Measurements from ENCODE around the gene OR4C5. TPM values are rescaled to one million over a fixed set of nuclear protein-coding genes. Genes with fewer than 3 reads are reported as not detected.
"Not testable (repeated sequence)": the region's sequence is repeated elsewhere in the genome, so short reads cannot be mapped to it uniquely, and the experiment has no call there.

Gene OR4C5
- not detected for total RNA-seq

DNA sequence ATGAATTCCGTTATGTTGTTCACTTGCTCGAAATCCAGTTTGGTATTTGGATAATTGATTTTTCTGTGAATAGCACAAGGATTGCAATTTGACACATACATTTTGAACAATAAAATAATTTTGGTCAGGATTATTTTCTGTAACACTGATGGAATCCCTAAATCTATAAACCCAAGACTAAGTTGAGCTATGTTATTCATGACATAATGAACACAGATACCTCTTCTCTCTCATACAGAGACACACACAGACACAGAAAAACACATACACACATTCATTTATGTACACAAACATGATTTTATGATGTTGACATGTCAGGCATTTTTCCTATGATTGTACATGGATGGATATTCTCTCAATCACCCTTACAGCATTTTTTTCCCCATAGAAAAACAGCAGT, at the start of gene OR4C5:
Gene OR4C5 (minus strand): TSS at position 101 of the 400 bp plus-strand sequence. CDS start 0 bp downstream, at position 101.
- DNase-seq, result no peak
- no peak for TF ChIP-seq CTCF (IDR thresholded peaks at IDR 0.05)
- ChIA-PET POLR2A (no interaction called here), CTCF (no interaction called here)
- Mint-ChIP-seq H3K27ac (no peak within 1 kb of the TSS), H3K4me1 (ENCODE audit: low read depth) (no peaks in the 10 kb centered on the region), H3K36me3 (ENCODE audit: low read depth) (no peaks in the 10 kb centered on the region), H3K27me3 (peaks cover 2% of the 10 kb centered on the region), H3K9me3 (no peaks in the 10 kb centered on the region), H3K4me3 (no peak within 1 kb of the TSS)
- ATAC-seq, result no peak
- intact Hi-C loops (cut with micrococcal nuclease), result no loop called here

DNA sequence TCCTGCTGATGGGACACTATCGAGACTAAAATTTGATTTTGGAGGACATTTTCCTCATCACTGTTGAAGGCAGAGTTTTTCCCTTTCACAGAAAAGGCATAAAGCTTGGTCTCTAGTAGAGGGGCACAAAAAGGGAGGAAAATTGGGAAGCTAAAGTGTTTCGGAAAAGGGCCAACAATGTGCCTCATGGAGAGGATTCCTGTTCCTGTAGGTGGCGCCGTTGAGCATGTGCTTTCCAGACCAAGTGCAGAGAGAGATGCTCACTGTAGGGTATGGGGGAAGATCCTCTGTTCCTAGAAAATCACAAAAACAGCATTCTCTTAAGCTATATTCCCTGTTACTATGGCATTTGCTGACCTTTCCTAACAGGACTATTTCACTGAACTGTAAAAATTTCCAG, 18.4 kb upstream of the OR4C5 start:
- intact Hi-C loops (cut with micrococcal nuclease), result no loop called here
- CTCF ChIA-PET, result no interaction called here
- no peak overlapping the region for H3K4me3 Mint-ChIP-seq
- H3K27me3 Mint-ChIP-seq, result no peaks in the 10 kb centered on the region
- peak; percentile 14 for DNase-seq
- no peaks in the 10 kb centered on the region for H3K36me3 Mint-ChIP-seq (ENCODE audit: low read depth)
- H3K4me1 Mint-ChIP-seq (ENCODE audit: low read depth), result no peaks in the 10 kb centered on the region
- H3K27ac Mint-ChIP-seq, result no peak overlapping the region
- POLR2A ChIA-PET, result no interaction called here
- ATAC-seq, result no peak
- H3K9me3 Mint-ChIP-seq, result peaks cover 19% of the 10 kb centered on the region
- TF ChIP-seq CTCF (IDR thresholded peaks at IDR 0.05), result no peak

- intact Hi-C loops (cut with micrococcal nuclease); H3K27me3 Mint-ChIP-seq: not testable (repeated sequence)
Observed at GRCh38 chr11:48384151-48384550, 17.9 kb upstream of the OR4C5 start.

DNA sequence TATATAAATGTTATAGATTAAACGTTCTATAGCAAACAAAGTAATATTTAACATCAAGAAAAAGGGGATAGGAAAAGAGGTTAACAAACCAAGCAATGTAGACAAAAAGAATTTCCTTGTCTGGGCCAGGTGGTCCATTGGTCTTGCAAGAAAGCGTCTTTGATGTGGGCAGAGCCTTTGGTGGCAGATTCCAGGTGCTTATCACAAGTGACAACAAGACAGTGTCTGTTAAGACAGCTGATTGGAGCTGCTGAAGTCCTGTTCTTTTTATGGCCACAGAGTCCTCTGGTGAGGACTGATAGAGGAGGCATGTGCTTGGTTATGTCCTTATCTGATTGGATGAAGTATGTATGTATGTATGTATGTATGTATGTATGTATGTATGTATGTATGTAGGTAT, 5.0 kb downstream of the OR4C5 start:
- H3K36me3 Mint-ChIP-seq (ENCODE audit: low read depth); intact Hi-C loops (cut with micrococcal nuclease); H3K9me3 Mint-ChIP-seq; H3K4me3 Mint-ChIP-seq; DNase-seq; POLR2A ChIA-PET; CTCF ChIA-PET; H3K27ac Mint-ChIP-seq; H3K4me1 Mint-ChIP-seq (ENCODE audit: low read depth); H3K27me3 Mint-ChIP-seq; ATAC-seq: not testable (repeated sequence)

More at GRCh38 chr11:48384151-48384550, 17.9 kb upstream of the OR4C5 start:
- CTCF ChIA-PET; POLR2A ChIA-PET; H3K27ac Mint-ChIP-seq; H3K4me3 Mint-ChIP-seq; ATAC-seq; H3K4me1 Mint-ChIP-seq (ENCODE audit: low read depth); H3K36me3 Mint-ChIP-seq (ENCODE audit: low read depth); DNase-seq: not testable (repeated sequence)
- H3K9me3 Mint-ChIP-seq, result peaks cover 19% of the 10 kb centered on the region

- peaks cover 2% of the 10 kb centered on the region for H3K27me3 Mint-ChIP-seq
- TF ChIP-seq CTCF (IDR thresholded peaks at IDR 0.05), result no peak
- ChIA-PET CTCF (no interaction called here), POLR2A (no interaction called here)
- no peak for DNase-seq
- no peak overlapping the region for H3K4me3 Mint-ChIP-seq
- H3K27ac Mint-ChIP-seq, result no peak overlapping the region
- intact Hi-C loops (cut with micrococcal nuclease), result no loop called here
- H3K36me3 Mint-ChIP-seq (ENCODE audit: low read depth), result no peaks in the 10 kb centered on the region
- H3K9me3 Mint-ChIP-seq, result peaks cover 8% of the 10 kb centered on the region
- H3K4me1 Mint-ChIP-seq (ENCODE audit: low read depth), result no peaks in the 10 kb centered on the region
- no peak for ATAC-seq
Observed at GRCh38 chr11:48354677-48355076, 11.6 kb downstream of the OR4C5 start.

GRCh38 chr11:48354013-48354412, 12.3 kb downstream of the OR4C5 start:
- no peak for TF ChIP-seq CTCF (IDR thresholded peaks at IDR 0.05)
- POLR2A ChIA-PET, result no interaction called here
- peaks cover 6% of the 10 kb centered on the region for H3K9me3 Mint-ChIP-seq
- DNase-seq (no peak), ATAC-seq (no peak)
- H3K36me3 Mint-ChIP-seq (ENCODE audit: low read depth), result no peaks in the 10 kb centered on the region
- H3K27ac Mint-ChIP-seq, result no peak overlapping the region
- no peaks in the 10 kb centered on the region for H3K4me1 Mint-ChIP-seq (ENCODE audit: low read depth)
- CTCF ChIA-PET, result no interaction called here
- no peak overlapping the region for H3K4me3 Mint-ChIP-seq
- no peaks in the 10 kb centered on the region for H3K27me3 Mint-ChIP-seq
- intact Hi-C loops (cut with micrococcal nuclease), result no loop called here

DNA sequence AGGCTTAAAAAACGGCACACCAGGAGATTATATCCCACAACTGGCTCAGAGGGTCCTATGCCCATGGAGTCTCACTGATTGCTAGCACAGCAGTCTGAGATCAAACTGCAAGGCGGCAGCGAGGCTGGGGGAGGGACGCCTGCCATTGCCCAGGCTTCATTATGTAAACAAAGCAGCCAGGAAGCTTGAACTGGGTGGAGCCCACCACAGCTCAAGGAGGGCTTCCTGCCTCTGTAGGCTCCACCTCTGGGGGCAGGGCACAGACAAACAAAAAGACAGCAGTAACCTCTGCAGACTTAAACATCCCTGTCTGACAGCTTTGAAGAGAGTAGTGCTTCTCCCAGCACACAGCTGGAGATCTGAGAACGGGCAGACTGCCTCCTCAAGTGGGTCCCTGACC, 20.0 kb downstream of the OR4C5 start:
- DNase-seq; POLR2A ChIA-PET; CTCF ChIA-PET; ATAC-seq; intact Hi-C loops (cut with micrococcal nuclease); H3K36me3 Mint-ChIP-seq (ENCODE audit: low read depth); H3K27me3 Mint-ChIP-seq; H3K4me3 Mint-ChIP-seq: not testable (repeated sequence)
- Mint-ChIP-seq H3K4me1 (ENCODE audit: low read depth) (peaks cover 14% of the 10 kb centered on the region), H3K27ac (peak overlapping the region; percentile 38), H3K9me3 (peaks cover 12% of the 10 kb centered on the region)

DNA sequence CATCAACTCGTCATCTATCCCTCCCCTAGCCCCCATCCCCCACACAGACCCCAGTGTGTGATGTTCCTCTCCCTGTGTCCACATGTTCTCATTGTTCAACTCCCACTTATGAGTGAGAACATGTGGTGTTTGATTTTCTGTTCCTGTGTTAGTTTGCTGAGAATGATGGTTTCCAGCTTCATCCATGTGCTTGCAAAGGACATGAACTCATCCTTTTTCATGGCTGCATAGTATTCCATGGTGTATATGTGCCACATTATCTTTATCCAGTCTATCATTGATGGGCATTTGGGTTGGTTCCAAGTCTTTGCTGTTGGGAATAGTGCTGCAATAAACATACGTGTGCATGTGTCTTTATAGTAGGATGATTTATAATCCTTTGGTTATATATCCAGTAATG, 23.8 kb downstream of the OR4C5 start:
- H3K27me3 Mint-ChIP-seq; POLR2A ChIA-PET; CTCF ChIA-PET; H3K9me3 Mint-ChIP-seq; ATAC-seq; H3K4me3 Mint-ChIP-seq; H3K27ac Mint-ChIP-seq; H3K36me3 Mint-ChIP-seq (ENCODE audit: low read depth); DNase-seq; intact Hi-C loops (cut with micrococcal nuclease): not testable (repeated sequence)
- peaks cover 16% of the 10 kb centered on the region for H3K4me1 Mint-ChIP-seq (ENCODE audit: low read depth)

All from activated CD8-positive, alpha-beta T cell treated with anti-CD3 and anti-CD28 coated beads for 36 hours (primary cell).